HG03565 (cell line): Measurements from ENCODE around the gene ATP2B3.

ENCODE experiments used
- ATAC-seq: cut with Tn5 transposase; IDR thresholded peaks from one replicate; pipeline ENCODE4 v1.9.1; 2021; ENCODE audit warnings: mild to moderate bottlenecking, moderate library complexity; ENCODE audit not compliant: unreplicated experiment

The ATP2B3 gene

GRCh38 chrX:153517423-153517822 lies at the start of gene ATP2B3:
Gene ATP2B3, plus strand, starts transcription at chrX:153517642. Its CDS starts 18,606 bp downstream, at chrX:153536248.
- ATAC-seq: no peak

- no peak for ATAC-seq
Observed at GRCh38 chrX:153468008-153468580, 49.3 kb upstream of the ATP2B3 start.

GRCh38 chrX:153469811-153470410 lies 47.5 kb upstream of the ATP2B3 start:
- ATAC-seq: peak; percentile 28

GRCh38 chrX:153470411-153471363 lies 46.8 kb upstream of the ATP2B3 start, which contains the start of gene HAUS7:
Gene HAUS7, minus strand, starts transcription at chrX:153470576. Its CDS starts 19 bp downstream, at chrX:153470557.
- peak; percentile 82 for ATAC-seq

GRCh38 chrX:153471663-153472280 lies 45.7 kb upstream of the ATP2B3 start:
- no peak for ATAC-seq

- no peak for ATAC-seq
Observed at GRCh38 chrX:153473126-153473525, 44.3 kb upstream of the ATP2B3 start.

- no peak for ATAC-seq
Observed at GRCh38 chrX:153474266-153474665, 43.2 kb upstream of the ATP2B3 start.

GRCh38 chrX:153474718-153475117 lies 42.7 kb upstream of the ATP2B3 start:
- ATAC-seq: no peak

GRCh38 chrX:153475271-153475670 lies 42.2 kb upstream of the ATP2B3 start:
- no peak for ATAC-seq

GRCh38 chrX:153475751-153476281 lies 41.6 kb upstream of the ATP2B3 start:
- no peak for ATAC-seq

GRCh38 chrX:153476666-153477363 lies 40.6 kb upstream of the ATP2B3 start:
- ATAC-seq: no peak

GRCh38 chrX:153477364-153477857 lies 40.0 kb upstream of the ATP2B3 start:
- ATAC-seq: no peak

GRCh38 chrX:153477901-153478300 lies 39.5 kb upstream of the ATP2B3 start:
- ATAC-seq: no peak

GRCh38 chrX:153478746-153479145 lies 38.7 kb upstream of the ATP2B3 start:
- no peak for ATAC-seq

GRCh38 chrX:153481043-153481442 lies 36.4 kb upstream of the ATP2B3 start:
- no peak for ATAC-seq

GRCh38 chrX:153482376-153483015 lies 34.9 kb upstream of the ATP2B3 start:
- ATAC-seq: no peak

GRCh38 chrX:153485396-153486080 lies 31.9 kb upstream of the ATP2B3 start:
- ATAC-seq: no peak

GRCh38 chrX:153486171-153486570 lies 31.3 kb upstream of the ATP2B3 start:
- no peak for ATAC-seq

- no peak for ATAC-seq
Observed at GRCh38 chrX:153487590-153488071, 29.8 kb upstream of the ATP2B3 start.
